Esophagus (tissue), 2 donors: ENCODE data around the gene GPR148. TPM values are rescaled to one million over a fixed set of nuclear protein-coding genes. Genes with fewer than 3 reads are reported as not detected.

ENCODE experiments used
- H3K27ac ChIP-seq, 2 donors: one replicate each; pipeline ENCODE4 v1.5.1; 2013; ENCODE audit warnings: low read depth in 2 of 2, mild to moderate bottlenecking in 2 of 2, inconsistent platforms in 1 of 2, low read length in 1 of 2, moderate library complexity in 1 of 2
- H3K27me3 ChIP-seq, 2 donors: one replicate each; pipeline ENCODE4 v1.6.1; 2013; ENCODE audit warnings: low read length in 2 of 2, control low read depth in 1 of 2, mild to moderate bottlenecking in 1 of 2; ENCODE audit not compliant: insufficient read depth in 2 of 2, control insufficient read depth in 1 of 2
- H3K36me3 ChIP-seq, 2 donors: one replicate each; pipeline ENCODE4 v1.6.1; 2013; ENCODE audit warnings: low read length in 1 of 2; ENCODE audit not compliant: control insufficient read depth in 2 of 2, insufficient read depth in 2 of 2
- H3K4me1 ChIP-seq, 2 donors: one replicate each; pipeline ENCODE4 v1.6.1; 2013; ENCODE audit warnings: low read length in 1 of 2; ENCODE audit not compliant: control insufficient read depth in 2 of 2, insufficient read depth in 2 of 2
- H3K4me3 ChIP-seq, 2 donors: one replicate each; pipeline ENCODE4 v1.5.1; 2013; ENCODE audit warnings: low read length in 2 of 2, mild to moderate bottlenecking in 2 of 2, low read depth in 1 of 2, moderate library complexity in 1 of 2
- H3K9me3 ChIP-seq, 2 donors: one replicate each; pipeline ENCODE4 v1.6.1; 2013; ENCODE audit warnings: mild to moderate bottlenecking in 2 of 2, low read depth in 1 of 2, low read length in 1 of 2, moderate library complexity in 1 of 2; ENCODE audit not compliant: control insufficient read depth in 2 of 2, insufficient read depth in 1 of 2
- WGBS, 2 donors: extraction: QIAGEN DNeasy Blood & Tissue Kit; methylation state at CpG; one replicate each; pipeline ENCODE4 v1.1.7; 2013; 5-methylcytosine and 5-hydroxymethylcytosine counted together
- polyA plus RNA-seq, 2 donors: library from polyadenylated mRNA; stranded (reverse); fragments of 200-250 nt; gene quantifications; one replicate each; pipeline ENCODE4 v1.2.3, GENCODE V29; 2013
- donor health status: healthy with polysubstance abuse.
- donor health status: Bipolar disorder and iron deficiency.

GPR148 gene
- polyA plus RNA-seq, 2 donors, result not detected

- Histone ChIP-seq H3K4me1 (no peaks in the 10 kb centered on the region), H3K27me3 (no peaks in the 10 kb centered on the region), H3K36me3 (no peaks in the 10 kb centered on the region), H3K27ac (no peak overlapping the region), H3K4me3 (no peak overlapping the region), H3K9me3 (no peaks in the 10 kb centered on the region)
- 76 to 77% methylated on average over 12 of the region's 12 CpGs for whole genome bisulfite sequencing, 2 donors
Observed at GRCh38 chr2:130766711-130767407, 38.0 kb downstream of the GPR148 start.

- H3K36me3 ChIP-seq, result no peaks in the 10 kb centered on the region
- H3K9me3 ChIP-seq, result peaks cover 0 to 3% of the 10 kb centered on the region in 2 donors
- no peaks in the 10 kb centered on the region for H3K4me1 ChIP-seq
- H3K4me3 ChIP-seq, result no peak overlapping the region
- no peak overlapping the region for H3K27ac ChIP-seq
- WGBS, 2 donors, result 69 to 75% methylated on average over 7 of the region's 7 CpGs
- H3K27me3 ChIP-seq, result no peaks in the 10 kb centered on the region
Observed at GRCh38 chr2:130767408-130767775, 38.5 kb downstream of the GPR148 start.

DNA sequence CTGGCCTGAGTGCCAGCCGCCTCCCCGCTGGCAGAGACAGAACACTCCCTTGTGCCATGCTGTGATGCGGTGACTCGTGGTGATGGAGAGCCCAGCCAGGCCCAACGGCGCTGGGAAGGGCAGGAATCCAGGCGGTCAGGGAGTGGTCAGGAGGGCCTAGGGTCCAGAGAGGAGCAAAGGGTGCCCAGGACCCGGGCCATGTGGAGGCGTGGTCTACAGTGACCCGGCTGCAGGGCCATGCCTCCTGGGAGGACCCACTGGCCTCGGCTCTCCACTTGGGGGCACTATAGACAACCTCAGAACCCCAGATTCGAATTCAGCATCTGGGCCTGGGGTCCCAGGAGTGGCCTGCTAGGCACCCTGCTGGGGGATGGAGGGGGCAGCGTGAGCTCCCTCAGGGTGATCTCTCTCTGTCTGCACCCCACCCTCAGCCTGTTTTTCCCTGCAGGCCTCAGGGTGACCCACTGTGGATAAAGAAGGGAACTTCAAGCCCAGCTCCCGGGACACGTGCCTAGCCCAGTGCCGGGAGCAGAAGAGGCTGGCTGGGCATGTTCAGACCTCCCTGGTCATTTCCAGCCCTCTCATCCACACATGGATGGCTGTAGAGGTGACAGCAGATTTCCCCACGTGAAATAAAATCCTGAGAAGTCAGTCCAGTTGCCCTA lies 39.5 kb downstream of the GPR148 start:
- Histone ChIP-seq H3K4me1 (no peaks in the 10 kb centered on the region), H3K9me3 (peaks cover 0 to 3% of the 10 kb centered on the region in 2 donors), H3K27me3 (no peaks in the 10 kb centered on the region), H3K36me3 (no peaks in the 10 kb centered on the region), H3K27ac (no peak overlapping the region), H3K4me3 (no peak overlapping the region)
- 78 to 82% methylated on average over 17 of the region's 17 CpGs for WGBS, 2 donors

DNA sequence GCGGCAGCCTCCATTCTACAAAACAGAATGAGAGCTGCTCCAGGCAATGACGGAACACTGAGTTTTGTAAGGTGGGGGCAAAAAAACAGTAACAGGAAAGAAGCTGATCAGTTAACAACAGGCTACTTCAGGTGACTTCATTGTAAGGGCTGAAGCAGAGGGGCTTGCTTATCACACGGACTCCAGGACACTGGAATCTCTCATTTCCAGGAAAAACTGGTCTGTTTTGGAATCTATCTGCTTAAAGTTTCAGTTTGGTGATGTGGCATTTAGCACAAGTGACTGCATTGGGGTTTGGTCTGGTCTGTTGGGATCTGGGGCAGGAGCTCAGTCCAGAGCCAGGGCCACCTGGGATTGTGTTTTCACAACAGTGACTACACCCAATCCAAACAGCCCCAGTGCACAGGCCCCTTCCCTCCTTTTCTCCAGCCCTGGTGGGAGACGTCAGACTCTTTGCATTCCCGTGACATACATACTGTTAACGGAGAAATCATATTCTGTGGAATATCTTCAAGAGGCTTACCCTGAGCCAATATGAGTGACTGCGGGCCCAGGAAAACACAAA lies 40.6 kb downstream of the GPR148 start:
- Histone ChIP-seq H3K27me3 (no peaks in the 10 kb centered on the region), H3K9me3 (peaks cover 0 to 3% of the 10 kb centered on the region in 2 donors), H3K27ac (no peak overlapping the region), H3K4me1 (no peaks in the 10 kb centered on the region), H3K36me3 (no peaks in the 10 kb centered on the region), H3K4me3 (no peak overlapping the region)
- WGBS, 2 donors, result 69 to 70% methylated on average over 7 of the region's 7 CpGs

DNA sequence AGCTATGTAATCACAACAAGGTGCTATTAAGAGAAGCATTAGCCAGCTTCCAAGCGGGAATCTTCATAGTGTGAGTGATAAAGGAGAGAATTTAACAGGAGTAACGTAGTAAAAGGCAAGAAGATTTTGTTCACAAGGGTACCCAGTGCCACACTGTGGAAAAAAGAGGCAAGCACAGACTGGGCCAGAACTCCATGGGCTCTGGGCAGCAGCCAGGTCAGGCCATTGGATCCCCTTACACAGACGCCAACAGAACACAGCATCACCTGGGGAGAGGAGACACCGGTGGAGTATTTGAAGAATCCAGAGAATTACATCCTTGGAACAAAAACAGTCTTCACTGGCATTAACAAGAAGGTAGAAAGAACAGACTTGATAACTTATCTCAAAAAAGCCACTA lies 47.7 kb downstream of the GPR148 start:
- WGBS, 2 donors, result 46 to 51% methylated on average over 4 of the region's 4 CpGs
- no peak overlapping the region for H3K27ac ChIP-seq
- H3K4me3 ChIP-seq, result no peak overlapping the region

GRCh38 chr2:130778781-130779180 lies 49.9 kb downstream of the GPR148 start:
- 84 to 93% methylated on average over 9 of the region's 9 CpGs for WGBS, 2 donors
- H3K27ac ChIP-seq, result no peak overlapping the region
- H3K36me3 ChIP-seq, result no peaks in the 10 kb centered on the region
- H3K4me1 ChIP-seq, result no peaks in the 10 kb centered on the region
- H3K27me3 ChIP-seq, result peaks cover 0 to 2% of the 10 kb centered on the region in 2 donors
- no peaks in the 10 kb centered on the region for H3K9me3 ChIP-seq
- no peak overlapping the region for H3K4me3 ChIP-seq

More for the DNA sequence above, 47.7 kb downstream of the GPR148 start:
- Histone ChIP-seq H3K4me1 (no peaks in the 10 kb centered on the region), H3K27me3 (peaks cover 0 to 2% of the 10 kb centered on the region in 2 donors), H3K36me3 (no peaks in the 10 kb centered on the region), H3K9me3 (peaks cover 0 to 3% of the 10 kb centered on the region in 2 donors)

Other genes with a start within 250 kb of the GPR148 start
- gene POTEI, start 219.7 kb upstream of the GPR148 start, polyA plus RNA-seq, result not detected
- not detected for gene CFC1B, start 207.8 kb upstream of the GPR148 start, polyA plus RNA-seq
- not detected for gene CFC1, start 129.5 kb upstream of the GPR148 start, polyA plus RNA-seq
- gene POTEJ, start 117.6 kb upstream of the GPR148 start, polyA plus RNA-seq, result not detected
- not detected for gene AMER3, start 26.5 kb downstream of the GPR148 start, polyA plus RNA-seq
- gene ARHGEF4, start 107.8 kb downstream of the GPR148 start, polyA plus RNA-seq, result 10 to 100 TPM; 32.2 to 98.9 TPM